Body of pancreas (tissue), 4 donors: Measurements from ENCODE around the gene ZNF664.

Experiments used
- CTCF ChIP-seq, 7 experiments: fragments of 450-650 bp in 4 of 7; fragments of 200-600 bp in 3 of 7; sonication (generic) in 3 of 7; IDR thresholded peaks; one replicate each; pipeline ENCODE4 v1.5.1; 2016 to 2019; ENCODE audit warnings: antibody characterized with exemption in 7 of 7
- POLR2A ChIP-seq, 3 donors: fragments of 450-650 bp; IDR thresholded peaks; one replicate each; pipeline ENCODE4 v1.6.1; 2016; ENCODE audit warnings: antibody characterized with exemption in 3 of 3, mild to moderate bottlenecking in 2 of 3

- peak in 3 of 7 experiments; percentile 13 to 52 (median 48) for TF ChIP-seq CTCF (IDR thresholded peaks at IDR 0.05)
- TF ChIP-seq POLR2A (IDR thresholded peaks at IDR 0.05) = peak; percentile 38 to 75 (median 63)
Measured at GRCh38 chr12:123972457-123973401, at the start of gene ZNF664, which contains the start of gene CCDC92.
